ENCODE results near the gene TFDP1. TPM values are rescaled to one million over a fixed set of nuclear protein-coding genes. Genes with fewer than 3 reads are reported as not detected.

Gene TFDP1
- total RNA-seq, 1 donor from 2014 or later = 40.0 TPM

GRCh38 chr13:113602291-113602988 lies 17.9 kb downstream of the TFDP1 start:
- TF ChIP-seq CTCF (IDR thresholded peaks at IDR 0.05) (no peak), POLR2AphosphoS5 (IDR thresholded peaks at IDR 0.05; ENCODE audit: insufficient read depth in 1 of 2, low read depth in 1 of 2) (no peak), POLR2A (IDR thresholded peaks at IDR 0.05) (no peak)
- DNase-seq (ENCODE audit: extremely low spot score in 2 of 2) = no peak
- no peaks in the 10 kb centered on the region for H3K9me3 ChIP-seq
- H3K4me1 ChIP-seq = no peaks in the 10 kb centered on the region
- no peak overlapping the region for H3K27ac ChIP-seq
- intact Hi-C loops (cut with DNase I) = no loop called here
- H3K4me3 ChIP-seq = no peak overlapping the region
- no peaks in the 10 kb centered on the region for H3K36me3 ChIP-seq
- H3K27me3 ChIP-seq = no peaks in the 10 kb centered on the region

- no peaks in the 10 kb centered on the region for H3K9me3 ChIP-seq
- no peaks in the 10 kb centered on the region for H3K36me3 ChIP-seq
- H3K4me1 ChIP-seq = no peaks in the 10 kb centered on the region
- TF ChIP-seq CTCF (IDR thresholded peaks at IDR 0.05) (no peak), POLR2A (IDR thresholded peaks at IDR 0.05) (no peak), POLR2AphosphoS5 (IDR thresholded peaks at IDR 0.05; ENCODE audit: insufficient read depth in 1 of 2, low read depth in 1 of 2) (no peak)
- H3K4me3 ChIP-seq = no peak overlapping the region
- no peak overlapping the region for H3K27ac ChIP-seq
- no peak for DNase-seq (ENCODE audit: extremely low spot score in 2 of 2)
- H3K27me3 ChIP-seq = no peaks in the 10 kb centered on the region
- intact Hi-C loops (cut with DNase I) = no loop called here
Measured at GRCh38 chr13:113603116-113603710, 18.7 kb downstream of the TFDP1 start.

GRCh38 chr13:113604186-113604585 lies 19.6 kb downstream of the TFDP1 start:
- H3K27me3 ChIP-seq = no peaks in the 10 kb centered on the region
- H3K4me1 ChIP-seq = no peaks in the 10 kb centered on the region
- no peak for TF ChIP-seq POLR2AphosphoS5 (IDR thresholded peaks at IDR 0.05; ENCODE audit: insufficient read depth in 1 of 2, low read depth in 1 of 2)
- TF ChIP-seq CTCF (IDR thresholded peaks at IDR 0.05) = no peak
- no peak for TF ChIP-seq POLR2A (IDR thresholded peaks at IDR 0.05)
- no peaks in the 10 kb centered on the region for H3K36me3 ChIP-seq
- no peak overlapping the region for H3K4me3 ChIP-seq
- intact Hi-C loops (cut with DNase I) = no loop called here
- no peak for DNase-seq (ENCODE audit: extremely low spot score in 2 of 2)
- H3K9me3 ChIP-seq = no peaks in the 10 kb centered on the region
- H3K27ac ChIP-seq = no peak overlapping the region

- H3K9me3 ChIP-seq = no peaks in the 10 kb centered on the region
- no peak overlapping the region for H3K4me3 ChIP-seq
- no peak for TF ChIP-seq CTCF (IDR thresholded peaks at IDR 0.05)
- no peak for TF ChIP-seq POLR2AphosphoS5 (IDR thresholded peaks at IDR 0.05; ENCODE audit: insufficient read depth in 1 of 2, low read depth in 1 of 2)
- TF ChIP-seq POLR2A (IDR thresholded peaks at IDR 0.05) = no peak
- H3K27ac ChIP-seq = no peak overlapping the region
- no peak for DNase-seq (ENCODE audit: extremely low spot score in 2 of 2)
- no peaks in the 10 kb centered on the region for H3K27me3 ChIP-seq
- H3K36me3 ChIP-seq = no peaks in the 10 kb centered on the region
- H3K4me1 ChIP-seq = no peaks in the 10 kb centered on the region
- intact Hi-C loops (cut with DNase I) = no loop called here
Measured at GRCh38 chr13:113605461-113605860, 20.9 kb downstream of the TFDP1 start.

GRCh38 chr13:113605866-113606438 lies 21.4 kb downstream of the TFDP1 start:
- Histone ChIP-seq H3K27ac (no peak overlapping the region), H3K9me3 (no peaks in the 10 kb centered on the region), H3K4me1 (no peaks in the 10 kb centered on the region), H3K36me3 (peaks cover 0 to 1% of the 10 kb centered on the region in 2 donors), H3K4me3 (no peak overlapping the region), H3K27me3 (no peaks in the 10 kb centered on the region)
- TF ChIP-seq CTCF (IDR thresholded peaks at IDR 0.05) (no peak), POLR2AphosphoS5 (IDR thresholded peaks at IDR 0.05; ENCODE audit: insufficient read depth in 1 of 2, low read depth in 1 of 2) (no peak), POLR2A (IDR thresholded peaks at IDR 0.05) (no peak)
- no peak for DNase-seq (ENCODE audit: extremely low spot score in 2 of 2)
- intact Hi-C loops (cut with DNase I) = no loop called here

Data from vagina (tissue), 2 donors.